ENCODE measurements around the gene KIAA1549. TPM values are rescaled to one million over a fixed set of nuclear protein-coding genes. Genes with fewer than 3 reads are reported as not detected.

KIAA1549 gene
- total and polyA plus RNA-seq, 2 of the 8 experiments (the other 6 are each of a cell fraction or from before 2014, with no cell fraction given), result 6.5 to 17.3 TPM

GRCh38 chr7:138876326-138876725 lies 104.9 kb downstream of the KIAA1549 start:
- no peak overlapping the region for H3K4ac ChIP-seq (replicated peaks; ENCODE audit: insufficient read length, low read depth, low read length)
- no peak overlapping the region for H2BK120ac ChIP-seq (replicated peaks; ENCODE audit: low read depth, low read length)
- no peak overlapping the region for H4K8ac ChIP-seq (ENCODE audit: extremely low read depth, insufficient read depth, low read length)
- no peaks in the 10 kb centered on the region for H3K27me3 ChIP-seq (replicated peaks in 1 of 4; ENCODE audit: control insufficient read depth in 3 of 4, extremely low read depth in 1 of 4, insufficient read depth in 3 of 4, low read length in 3 of 4)
- H4K5ac ChIP-seq (ENCODE audit: insufficient read length, low read depth, low read length), result no peak overlapping the region
- H3K14ac ChIP-seq (ENCODE audit: insufficient read length), result no peak overlapping the region
- H3K4me1 ChIP-seq (replicated peaks in 1 of 4; ENCODE audit: control insufficient read depth in 3 of 4, insufficient read depth in 4 of 4, low read length in 3 of 4), result no peaks in the 10 kb centered on the region
- H3K79me1 ChIP-seq (ENCODE audit: low read depth, low read length), result no peaks in the 10 kb centered on the region
- H3K27ac ChIP-seq (ENCODE audit: low read depth, low read length), result no peak overlapping the region
- ChIA-PET CTCF (ENCODE audit: partially characterized antibody) (interaction anchor here (1.0 to 3.6 kb wide), 3 partner anchors 10 to 142 kb away, joined by 3 to 21 read pairs (median 4); no protein-coding TSS in a partner anchor), POLR2A (ENCODE audit: partially characterized antibody) (no interaction called here)
- no peak overlapping the region for H3K4me3 ChIP-seq (ENCODE audit: extremely low read depth in 1 of 4, insufficient read depth in 2 of 4, low read depth in 3 of 4, low read length in 4 of 4)
- H2BK5ac ChIP-seq (ENCODE audit: low read depth, low read length), result no peak overlapping the region; the same call in 1 of the 2 replicates
- 96% methylated on average over 3 of the region's 4 CpGs; no CpG with 5 or more reads in 1 of the 2 experiments for WGBS, 2 experiments (ENCODE audit: extremely low coverage in 1 of 2, insufficient coverage in 1 of 2, insufficient read length in 1 of 2, insufficient replicate concordance in 2 of 2, low coverage in 1 of 2, low lambda C conversion rate in 2 of 2, missing lambda C conversion rate in 1 of 2)
- H3K23ac ChIP-seq (ENCODE audit: insufficient read length), result no peak overlapping the region
- no peak overlapping the region for H3K4me2 ChIP-seq (ENCODE audit: insufficient read depth in 1 of 2, low read depth in 2 of 2, low read length in 2 of 2)
- H3K9ac ChIP-seq (replicated peaks in 1 of 4; ENCODE audit: extremely low read depth in 1 of 4, low read depth in 3 of 4, low read length in 3 of 4), result no peak overlapping the region
- H2BK20ac ChIP-seq (ENCODE audit: low read length), result no peak overlapping the region
- H3K23me2 ChIP-seq (ENCODE audit: low read depth, low read length), result no peaks in the 10 kb centered on the region
- no peaks in the 10 kb centered on the region for H3K9me3 ChIP-seq (ENCODE audit: insufficient read depth in 2 of 2, low read depth in 1 of 2, low read length in 1 of 2)
- H3K18ac ChIP-seq (ENCODE audit: extremely low read depth, low read length), result no peak overlapping the region
- peaks cover 0 to 6% (median 3%) of the 10 kb centered on the region in 4 experiments; a peak in 2 of 8 replicates for H3K36me3 ChIP-seq (ENCODE audit: control insufficient read depth in 2 of 4, insufficient read depth in 4 of 4, low read length in 3 of 4)
- H4K91ac ChIP-seq (replicated peaks; ENCODE audit: insufficient read length, low read length), result no peak overlapping the region
- no peak overlapping the region for H2AK5ac ChIP-seq (ENCODE audit: low read depth, low read length)
- H2AFZ ChIP-seq (ENCODE audit: low read length), result no peak overlapping the region
- no peak overlapping the region for H2BK12ac ChIP-seq (ENCODE audit: low read depth, low read length)
- DNase-seq (ENCODE audit: low read depth in 1 of 2, low spot score in 2 of 2) (no peak), FAIRE-seq (no peak)
- no peaks in the 10 kb centered on the region for H4K20me1 ChIP-seq (replicated peaks in 1 of 2; ENCODE audit: control insufficient read depth in 1 of 2, insufficient read depth in 2 of 2, low read length in 2 of 2)
- H2BK15ac ChIP-seq (ENCODE audit: low read length), result no peak overlapping the region
- H3K56ac ChIP-seq (replicated peaks; ENCODE audit: insufficient read length, low read depth, low read length), result no peak overlapping the region
- H3K79me2 ChIP-seq (ENCODE audit: control insufficient read depth in 1 of 2, insufficient read depth in 2 of 2, low read length in 2 of 2), result no peaks in the 10 kb centered on the region
- TF ChIP-seq SAP30 (IDR thresholded peaks at IDR 0.05; ENCODE audit: insufficient read depth, insufficient replicate concordance, low read length) (no peak), POU5F1 (IDR thresholded peaks at IDR 0.05; ENCODE audit: low read depth, low read length) (no peak), SRF (IDR thresholded peaks at IDR 0.05; ENCODE audit: low read depth, low read length) (no peak), E2F6 (IDR thresholded peaks at IDR 0.05) (no peak), TCF12 (IDR thresholded peaks at IDR 0.05; ENCODE audit: low read depth, low read length) (no peak), FOSL1 (IDR thresholded peaks at IDR 0.05; ENCODE audit: insufficient read depth, low read depth, low read length) (no peak), HDAC6 (IDR thresholded peaks at IDR 0.05; ENCODE audit: low read depth, low read length) (no peak), YY1 (IDR thresholded peaks at IDR 0.05; ENCODE audit: low read depth, low read length) (no peak), CTCF (IDR thresholded peaks at IDR 0.05; ENCODE audit: control extremely low read depth in 1 of 3, insufficient read depth in 1 of 3, low read depth in 1 of 3, low read length in 3 of 3) (no peak), GABPA (IDR thresholded peaks at IDR 0.05; ENCODE audit: borderline replicate concordance, insufficient read depth, low read length) (no peak), KDM5A (IDR thresholded peaks at IDR 0.05; ENCODE audit: low read length) (no peak)

Measured in H1 (cell line).